ENCODE results near the gene LRMDA.

- TF ChIP-seq POLR2A (IDR thresholded peaks at IDR 0.05), result no peak
- TF ChIP-seq, protein P1, sequence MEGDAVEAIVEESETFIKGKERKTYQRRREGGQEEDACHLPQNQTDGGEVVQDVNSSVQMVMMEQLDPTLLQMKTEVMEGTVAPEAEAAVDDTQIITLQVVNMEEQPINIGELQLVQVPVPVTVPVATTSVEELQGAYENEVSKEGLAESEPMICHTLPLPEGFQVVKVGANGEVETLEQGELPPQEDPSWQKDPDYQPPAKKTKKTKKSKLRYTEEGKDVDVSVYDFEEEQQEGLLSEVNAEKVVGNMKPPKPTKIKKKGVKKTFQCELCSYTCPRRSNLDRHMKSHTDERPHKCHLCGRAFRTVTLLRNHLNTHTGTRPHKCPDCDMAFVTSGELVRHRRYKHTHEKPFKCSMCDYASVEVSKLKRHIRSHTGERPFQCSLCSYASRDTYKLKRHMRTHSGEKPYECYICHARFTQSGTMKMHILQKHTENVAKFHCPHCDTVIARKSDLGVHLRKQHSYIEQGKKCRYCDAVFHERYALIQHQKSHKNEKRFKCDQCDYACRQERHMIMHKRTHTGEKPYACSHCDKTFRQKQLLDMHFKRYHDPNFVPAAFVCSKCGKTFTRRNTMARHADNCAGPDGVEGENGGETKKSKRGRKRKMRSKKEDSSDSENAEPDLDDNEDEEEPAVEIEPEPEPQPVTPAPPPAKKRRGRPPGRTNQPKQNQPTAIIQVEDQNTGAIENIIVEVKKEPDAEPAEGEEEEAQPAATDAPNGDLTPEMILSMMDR (IDR thresholded peaks at IDR 0.05), result no peak
Measured at GRCh38 chr10:75967491-75967890, 536.1 kb downstream of the LRMDA start.
